K562 (cell line): Measurements from ENCODE around the gene MDK. TPM values are rescaled to one million over a fixed set of nuclear protein-coding genes. Genes with fewer than 3 reads are reported as not detected.
A peak's percentile ranks its signal among the peaks of the same experiment; 100 is the strongest.

Experiments used
- ATF6 ChIP-seq: sonication (generic); formaldehyde crosslinking; IDR thresholded peaks from 2 replicates; pipeline ENCODE4 v1.4.0; 2020; ENCODE audit warnings: mild to moderate bottlenecking, missing genetic modification reagents
- CGGBP1 ChIP-seq: fragments of 250-450 bp; sonication (Bioruptor Pico); IDR thresholded peaks from 2 replicates; pipeline ENCODE4 v1.9.0; 2021; ENCODE audit warnings: mild to moderate bottlenecking
- E2F1 ChIP-seq: sonication (generic); formaldehyde crosslinking; IDR thresholded peaks from 2 replicates; pipeline ENCODE4 v1.8.1; 2023; ENCODE audit warnings: mild to moderate bottlenecking, missing genetic modification reagents, moderate library complexity
- EGR1 ChIP-seq: fragments of 450-650 bp; conservative IDR thresholded peaks from 2 replicates; pipeline ENCODE4 v1.6.1; 2017; ENCODE audit warnings: mild to moderate bottlenecking
- JUNB ChIP-seq: fragments of 450-650 bp; formaldehyde crosslinking; conservative IDR thresholded peaks from 2 replicates; pipeline ENCODE4 v1.4.0; 2020; ENCODE audit warnings: mild to moderate bottlenecking
- NCOA4 ChIP-seq: fragments of 450-650 bp; IDR thresholded peaks from 2 replicates; pipeline ENCODE4 v1.6.1; 2018; ENCODE audit warnings: mild to moderate bottlenecking; ENCODE audit not compliant: partially characterized antibody
- NR2C2 ChIP-seq, 2 experiments: fragments of 200-800 bp in 1 of 2; sonication (Bioruptor generic) in 1 of 2; sonication (generic) in 1 of 2; formaldehyde crosslinking in 1 of 2; IDR thresholded peaks; 2 replicates each; pipeline versions ENCODE4 v1.6.1 to v1.8.0; 2016 to 2022; ENCODE audit warnings: mild to moderate bottlenecking in 1 of 2, missing compliant biosample characterization in 1 of 2, missing genetic modification characterization in 1 of 2, missing genetic modification reagents in 1 of 2
- PHF8 ChIP-seq: fragments of 200-600 bp; sonication (generic); IDR thresholded peaks from 2 replicates; pipeline ENCODE4 v1.6.1; 2012; ENCODE audit warnings: mixed run types, mild to moderate bottlenecking, inconsistent platforms, low read length, moderate library complexity, borderline replicate concordance
- POLR2H ChIP-seq: IDR thresholded peaks from 2 replicates; pipeline ENCODE4 v1.6.1; 2016; ENCODE audit warnings: missing genetic modification characterization, low read depth, mild to moderate bottlenecking, control low read depth, missing compliant biosample characterization, moderate library complexity
- REST ChIP-seq, 2 experiments: fragments of 450-650 bp; formaldehyde crosslinking in 1 of 2; IDR thresholded peaks; 2 replicates each; pipeline versions ENCODE4 v1.4.0 to v1.6.1; 2014 to 2020; ENCODE audit warnings: mild to moderate bottlenecking in 2 of 2, borderline replicate concordance in 1 of 2, low read depth in 1 of 2
- polyA plus RNA-seq, 8 experiments: library from polyadenylated mRNA; depleted of rRNA in 4 of 8; stranded (reverse) in 5 of 8; unstranded in 3 of 8; fragments of >200 nt; fragmentation: Nextera tagmentation in 2 of 8; fragmentation: Illumina TruSeq in 1 of 8; extraction: Ambion mirVana in 2 of 8; extraction: Trizol in 1 of 8; gene quantifications; 2 replicates each; pipeline versions ENCODE4 v1.2.1 to v1.2.3, GENCODE V29; 2011 to 2014; ENCODE audit warnings: inconsistent platforms in 1 of 8, missing spikeins in 1 of 8
- total RNA-seq, 7 experiments: library from RNA; depleted of rRNA in 6 of 7; stranded (reverse); fragments of >200 nt in 6 of 7; fragmentation: Illumina TruSeq in 2 of 7; extraction: Trizol in 2 of 7; gene quantifications; 2 replicates each; pipeline versions ENCODE4 v1.2.1 to v1.2.3, GENCODE V29; 2011 to 2021; ENCODE audit warnings: low replicate concordance in 1 of 7
- TF ChIP-seq, protein P1 (sequence below), 2 experiments: fragments of 450-650 bp; conservative IDR thresholded peaks; 2 replicates each; pipeline ENCODE4 v1.6.1; 2017; ENCODE audit warnings: mild to moderate bottlenecking in 2 of 2, moderate library complexity in 2 of 2

Gene MDK
- total and polyA plus RNA-seq, 9 of the 15 experiments (the other 6 are each of a cell fraction or from before 2014, with no cell fraction given) = 20.7 to 700 (median 350) TPM

GRCh38 chr11:46361283-46362155 is 19.9 kb upstream of the MDK start (continued):
- TF ChIP-seq, protein P1, sequence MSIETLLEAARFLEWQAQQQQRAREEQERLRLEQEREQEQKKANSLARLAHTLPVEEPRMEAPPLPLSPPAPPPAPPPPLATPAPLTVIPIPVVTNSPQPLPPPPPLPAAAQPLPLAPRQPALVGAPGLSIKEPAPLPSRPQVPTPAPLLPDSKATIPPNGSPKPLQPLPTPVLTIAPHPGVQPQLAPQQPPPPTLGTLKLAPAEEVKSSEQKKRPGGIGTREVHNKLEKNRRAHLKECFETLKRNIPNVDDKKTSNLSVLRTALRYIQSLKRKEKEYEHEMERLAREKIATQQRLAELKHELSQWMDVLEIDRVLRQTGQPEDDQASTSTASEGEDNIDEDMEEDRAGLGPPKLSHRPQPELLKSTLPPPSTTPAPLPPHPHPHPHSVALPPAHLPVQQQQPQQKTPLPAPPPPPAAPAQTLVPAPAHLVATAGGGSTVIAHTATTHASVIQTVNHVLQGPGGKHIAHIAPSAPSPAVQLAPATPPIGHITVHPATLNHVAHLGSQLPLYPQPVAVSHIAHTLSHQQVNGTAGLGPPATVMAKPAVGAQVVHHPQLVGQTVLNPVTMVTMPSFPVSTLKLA (conservative IDR thresholded peaks at IDR 0.05) = peak in 1 of 2 experiments; percentile 49; a peak in 1 of 4 replicates
- TF ChIP-seq CGGBP1 (CRISPR knock-in tag) (no peak), JUNB (CRISPR knock-in tag) (no peak), PHF8 (peak; percentile 69; the same call in 1 of the 2 replicates), ATF6 (no peak), POLR2H (no peak), NR2C2 (CRISPR knock-in tag; IDR thresholded peaks at IDR 0.05) (no peak), NR2C2 (tag; IDR thresholded peaks at IDR 0.05) (0 out of 2 replicates have a peak, but pooled peaks have one; percentile 15), NCOA4 (no peak), REST (IDR thresholded peaks at IDR 0.05; ENCODE audit: borderline replicate concordance) (no peak), REST (CRISPR knock-in tag; IDR thresholded peaks at IDR 0.05; ENCODE audit: low read depth) (peak; percentile 64; the same call in 1 of the 2 replicates), E2F1 (no peak), EGR1 (peak; percentile 82)
